ENCODE measurements around the gene FOXF2.

Gene FOXF2

GRCh38 chr6:1378065-1379016 lies 11.0 kb upstream of the FOXF2 start:
- DNase-seq (ENCODE audit: low spot score), result no peak

- no peak for DNase-seq (ENCODE audit: low spot score)
These were observed 10.2 kb upstream of the FOXF2 start for GRCh38 chr6:1379017-1379787.

- DNase-seq (ENCODE audit: low spot score), result no peak
These were observed 9.6 kb upstream of the FOXF2 start for GRCh38 chr6:1379788-1380147.

- no peak for DNase-seq (ENCODE audit: low spot score)
These were observed 8.6 kb upstream of the FOXF2 start for GRCh38 chr6:1380625-1381427.

GRCh38 chr6:1381481-1382330 lies 7.7 kb upstream of the FOXF2 start:
- DNase-seq (ENCODE audit: low spot score), result peak; percentile 13

- DNase-seq (ENCODE audit: low spot score), result no peak
These were observed 7.0 kb upstream of the FOXF2 start for GRCh38 chr6:1382331-1382882.

- DNase-seq (ENCODE audit: low spot score), result no peak
These were observed 6.3 kb upstream of the FOXF2 start for GRCh38 chr6:1382883-1383728.

- DNase-seq (ENCODE audit: low spot score), result no peak
These were observed 5.4 kb upstream of the FOXF2 start for GRCh38 chr6:1383729-1384548.

GRCh38 chr6:1384549-1385128 lies 4.7 kb upstream of the FOXF2 start:
- no peak for DNase-seq (ENCODE audit: low spot score)

GRCh38 chr6:1385129-1386037 lies 4.0 kb upstream of the FOXF2 start:
- no peak for DNase-seq (ENCODE audit: low spot score)

GRCh38 chr6:1386038-1386709 lies 3.2 kb upstream of the FOXF2 start:
- DNase-seq (ENCODE audit: low spot score), result no peak

GRCh38 chr6:1387538-1387875 lies 1.9 kb upstream of the FOXF2 start:
- DNase-seq (ENCODE audit: low spot score), result no peak

- DNase-seq (ENCODE audit: low spot score), result no peak
These were observed 1.3 kb upstream of the FOXF2 start for GRCh38 chr6:1387876-1388629.

GRCh38 chr6:1388630-1389368 lies 577 bp upstream of the FOXF2 start:
- no peak for DNase-seq (ENCODE audit: low spot score)

GRCh38 chr6:1390133-1390945 lies 963 bp downstream of the FOXF2 start:
- DNase-seq (ENCODE audit: low spot score), result no peak
